ENCODE data around the gene FMN1. TPM values are rescaled to one million over a fixed set of nuclear protein-coding genes. Genes with fewer than 3 reads are reported as not detected.

The FMN1 gene
- total RNA-seq, 2 donors from 2014 or later = 2.4 to 3.1 TPM

DNA sequence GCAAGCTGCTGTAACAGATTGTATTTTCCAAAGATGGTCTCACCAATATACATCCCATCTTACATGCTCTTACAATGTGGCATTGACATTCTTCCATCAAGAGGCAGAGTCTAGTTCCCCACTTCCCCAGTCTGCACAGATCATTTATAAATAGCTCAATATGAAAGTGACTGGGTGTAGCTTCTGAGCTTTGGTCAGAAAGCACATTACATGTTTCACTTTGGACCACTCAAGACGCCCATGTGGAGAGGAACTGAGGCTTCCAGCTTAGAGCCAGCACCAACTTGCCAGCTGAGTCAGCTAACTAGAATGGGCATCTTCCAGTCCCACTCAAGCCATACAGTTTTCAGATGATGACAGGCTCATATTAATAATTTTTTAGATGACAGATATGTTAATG, 431.2 kb downstream of the FMN1 start:
- H3K36me3 ChIP-seq = no peaks in the 10 kb centered on the region
- no peak for DNase-seq (ENCODE audit: low spot score)
- no peaks in the 10 kb centered on the region for H3K9me3 ChIP-seq
- TF ChIP-seq, protein P1, sequence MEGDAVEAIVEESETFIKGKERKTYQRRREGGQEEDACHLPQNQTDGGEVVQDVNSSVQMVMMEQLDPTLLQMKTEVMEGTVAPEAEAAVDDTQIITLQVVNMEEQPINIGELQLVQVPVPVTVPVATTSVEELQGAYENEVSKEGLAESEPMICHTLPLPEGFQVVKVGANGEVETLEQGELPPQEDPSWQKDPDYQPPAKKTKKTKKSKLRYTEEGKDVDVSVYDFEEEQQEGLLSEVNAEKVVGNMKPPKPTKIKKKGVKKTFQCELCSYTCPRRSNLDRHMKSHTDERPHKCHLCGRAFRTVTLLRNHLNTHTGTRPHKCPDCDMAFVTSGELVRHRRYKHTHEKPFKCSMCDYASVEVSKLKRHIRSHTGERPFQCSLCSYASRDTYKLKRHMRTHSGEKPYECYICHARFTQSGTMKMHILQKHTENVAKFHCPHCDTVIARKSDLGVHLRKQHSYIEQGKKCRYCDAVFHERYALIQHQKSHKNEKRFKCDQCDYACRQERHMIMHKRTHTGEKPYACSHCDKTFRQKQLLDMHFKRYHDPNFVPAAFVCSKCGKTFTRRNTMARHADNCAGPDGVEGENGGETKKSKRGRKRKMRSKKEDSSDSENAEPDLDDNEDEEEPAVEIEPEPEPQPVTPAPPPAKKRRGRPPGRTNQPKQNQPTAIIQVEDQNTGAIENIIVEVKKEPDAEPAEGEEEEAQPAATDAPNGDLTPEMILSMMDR (IDR thresholded peaks at IDR 0.05) = no peak
- no peaks in the 10 kb centered on the region for H3K4me1 ChIP-seq
- H3K4me3 ChIP-seq = no peak overlapping the region
- H3K27ac ChIP-seq = no peak overlapping the region
- H3K27me3 ChIP-seq = no peaks in the 10 kb centered on the region

DNA sequence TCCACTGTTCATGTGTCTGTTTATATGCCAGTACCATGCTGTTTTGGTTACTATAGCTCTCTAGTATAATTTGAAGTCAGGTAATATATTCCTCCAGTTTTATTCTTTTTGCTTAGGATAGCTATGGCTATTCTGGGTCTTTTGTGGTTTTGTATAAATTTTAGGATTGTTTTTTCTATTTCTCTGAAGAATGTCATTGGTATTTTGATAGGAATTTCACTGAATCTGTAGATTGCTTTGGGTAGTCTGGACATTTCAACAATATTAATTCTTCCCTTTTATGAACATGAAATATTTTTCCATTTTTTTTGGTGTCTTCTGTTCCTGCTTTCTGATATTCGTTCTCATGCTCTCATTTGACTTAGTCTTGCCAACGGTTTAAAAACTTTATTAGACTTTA, 437.1 kb downstream of the FMN1 start:
- Histone ChIP-seq H3K4me3 (no peak overlapping the region), H3K27ac (no peak overlapping the region), H3K4me1 (no peaks in the 10 kb centered on the region), H3K9me3 (no peaks in the 10 kb centered on the region), H3K36me3 (no peaks in the 10 kb centered on the region), H3K27me3 (no peaks in the 10 kb centered on the region)
- TF ChIP-seq, protein P1 (IDR thresholded peaks at IDR 0.05) = no peak
- DNase-seq (ENCODE audit: low spot score) = no peak

DNA sequence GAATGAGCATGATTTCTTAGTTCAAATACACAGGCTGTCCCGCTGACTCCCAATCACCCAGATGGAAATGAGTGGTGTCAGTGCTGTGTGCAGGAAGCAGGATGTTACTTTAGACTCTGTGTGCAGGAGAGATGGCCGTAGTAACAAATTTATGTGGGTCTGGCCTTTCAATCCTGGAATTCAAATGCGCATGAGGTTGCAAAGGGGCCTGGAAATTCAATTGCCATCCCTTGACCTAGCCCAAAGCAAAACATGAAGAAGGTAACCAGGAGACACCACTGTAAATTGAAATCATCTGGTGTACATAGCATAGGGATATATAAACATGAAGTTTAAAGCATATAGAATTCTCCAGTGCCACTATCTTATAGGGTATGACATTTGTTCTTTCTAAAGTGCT, 443.5 kb downstream of the FMN1 start:
- DNase-seq (ENCODE audit: low spot score) = no peak
- Histone ChIP-seq H3K36me3 (no peaks in the 10 kb centered on the region), H3K4me3 (no peak overlapping the region), H3K9me3 (no peaks in the 10 kb centered on the region), H3K27ac (no peak overlapping the region), H3K4me1 (no peaks in the 10 kb centered on the region), H3K27me3 (no peaks in the 10 kb centered on the region)
- TF ChIP-seq, protein P1 (IDR thresholded peaks at IDR 0.05) = no peak

DNA sequence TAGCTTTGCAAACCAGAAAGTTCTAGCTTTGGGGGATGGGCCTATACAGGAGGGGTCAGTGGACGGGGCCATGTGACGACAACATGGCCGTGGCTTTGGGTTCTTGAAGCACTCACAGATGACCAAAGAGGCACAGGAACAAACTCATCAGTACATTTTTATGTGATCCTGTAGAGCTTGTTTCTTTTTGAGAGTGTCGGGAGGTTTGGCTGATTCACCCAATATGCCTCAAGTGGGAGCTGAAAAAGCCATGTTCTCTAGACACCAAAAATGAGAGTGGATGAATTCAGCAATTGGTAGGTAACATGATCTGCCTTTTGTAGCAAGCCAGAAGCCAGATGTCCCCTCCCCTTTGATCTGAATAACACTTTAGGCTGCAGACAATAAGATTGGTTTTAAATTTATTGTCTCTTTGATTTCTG, 446.6 kb downstream of the FMN1 start:
- DNase-seq (ENCODE audit: low spot score) = no peak

DNA sequence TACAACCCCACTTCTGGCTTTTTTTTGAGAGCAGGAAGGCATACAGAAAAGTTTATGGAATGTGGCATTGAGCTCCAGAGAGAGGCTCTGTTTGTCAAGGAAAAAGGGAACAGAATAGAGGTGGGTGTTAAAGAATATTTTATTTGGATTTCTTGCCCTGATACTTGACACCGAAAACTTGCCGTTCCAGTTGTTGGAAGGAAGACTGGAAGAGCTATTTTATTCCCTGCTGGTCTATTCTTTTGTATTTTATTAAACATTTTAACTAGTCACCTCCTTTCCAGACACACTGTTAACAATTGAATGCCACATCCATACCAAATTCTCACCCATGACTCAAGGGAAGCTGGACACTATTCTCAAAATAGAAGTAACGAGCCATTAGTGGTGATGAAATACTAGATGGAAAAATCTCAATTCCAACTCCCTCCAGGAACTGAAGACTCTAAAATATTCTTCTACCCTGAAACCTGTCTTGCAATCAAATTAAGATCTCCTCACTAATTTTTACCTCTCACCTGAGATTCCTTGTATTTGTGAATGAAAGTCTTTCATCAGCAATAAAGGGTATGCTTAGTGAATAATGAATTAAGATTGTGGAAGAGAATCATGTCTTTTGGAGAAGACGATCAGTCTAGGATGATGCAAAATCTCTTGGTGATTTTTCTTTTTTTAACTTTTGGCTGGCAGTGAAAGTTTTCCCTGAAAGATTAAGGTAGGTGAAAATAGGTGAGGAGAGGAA, 448.2 kb downstream of the FMN1 start:
- no peak for DNase-seq (ENCODE audit: low spot score)
- Histone ChIP-seq H3K4me1 (no peaks in the 10 kb centered on the region), H3K9me3 (peaks cover 0 to 10% of the 10 kb centered on the region in 2 donors), H3K4me3 (no peak overlapping the region), H3K27me3 (no peaks in the 10 kb centered on the region), H3K27ac (no peak overlapping the region), H3K36me3 (no peaks in the 10 kb centered on the region)
- TF ChIP-seq, protein P1 (IDR thresholded peaks at IDR 0.05) = no peak

More for the DNA sequence above, 446.6 kb downstream of the FMN1 start:
- H3K4me1 ChIP-seq = no peaks in the 10 kb centered on the region
- TF ChIP-seq, protein P1 (IDR thresholded peaks at IDR 0.05) = no peak
- H3K4me3 ChIP-seq = no peak overlapping the region
- H3K36me3 ChIP-seq = no peaks in the 10 kb centered on the region
- H3K27ac ChIP-seq = no peak overlapping the region
- no peaks in the 10 kb centered on the region for H3K27me3 ChIP-seq
- H3K9me3 ChIP-seq = peaks cover 0 to under 1% of the 10 kb centered on the region in 2 donors

All from right atrium auricular region (tissue), 2 donors.